ENCODE data around the gene TRIM65.

The TRIM65 gene

DNA sequence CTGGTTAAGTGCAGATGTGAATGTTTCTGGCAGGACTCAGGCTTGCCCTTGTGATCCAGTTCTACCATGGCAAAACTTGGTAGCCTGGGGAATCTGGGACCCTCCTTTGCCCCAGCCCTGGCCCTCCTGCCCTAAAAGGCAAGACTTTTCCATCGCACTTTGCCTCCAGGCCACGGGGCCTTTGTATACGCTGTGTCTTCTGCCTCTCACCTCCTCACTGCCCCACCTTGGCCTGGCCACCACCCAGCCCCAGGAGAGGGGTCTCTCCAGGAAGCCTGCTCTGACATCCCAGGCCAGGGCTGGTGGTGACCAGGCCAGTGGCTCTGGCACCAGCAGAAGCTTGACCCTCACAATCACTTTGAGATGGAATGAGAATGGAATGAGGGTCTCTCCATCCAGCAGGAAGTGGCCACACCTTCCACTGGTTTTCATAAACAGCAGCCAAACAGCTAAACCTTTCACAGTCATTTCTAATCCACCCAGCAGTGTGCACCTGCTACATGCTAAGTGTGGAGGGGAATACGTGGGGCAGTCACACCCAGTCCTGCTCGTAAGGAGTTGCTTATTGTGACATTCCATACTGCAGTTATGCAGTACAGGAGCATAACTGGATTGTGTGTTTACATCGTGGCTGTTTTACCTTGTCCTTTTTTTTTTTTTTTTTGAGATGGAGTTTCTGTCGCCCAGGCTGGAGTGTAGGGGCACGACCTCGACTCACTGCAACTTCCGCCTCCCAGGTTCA, 9.6 kb upstream of the TRIM65 start:
- TF ChIP-seq L3MBTL2 (conservative IDR thresholded peaks at IDR 0.05) (no peak), NFRKB (IDR thresholded peaks at IDR 0.05) (no peak), CTBP1 (IDR thresholded peaks at IDR 0.05; ENCODE audit: borderline replicate concordance) (no peak), FOXA1 (IDR thresholded peaks at IDR 0.05) (no peak), ARNT (IDR thresholded peaks at IDR 0.05) (no peak)
- ChIA-PET POLR2A (interaction anchor here (1.1 to 3.2 kb wide), 6 partner anchors 10 to 99 kb away, joined by 3 to 22 read pairs (median 11); partner anchors contain the start of genes FBF1 and TRIM65), CTCF (interaction anchor here (0.6 to 3.2 kb wide), 8 partner anchors 9 to 196 kb away, joined by 3 to 22 read pairs (median 4); partner anchors contain the start of gene TRIM65)
- no peak for DNase-seq (ENCODE audit: extremely low spot score)

GRCh38 chr17:75904749-75905521, 8.2 kb upstream of the TRIM65 start, which contains the start of gene MRPL38:
MRPL38 (minus strand) TSS chr17:75904884; CDS start chr17:75904875, 9 bp downstream.
- ChIA-PET CTCF (interaction anchor here (0.6 to 3.2 kb wide), 12 partner anchors 8 to 125 kb away, joined by 3 to 22 read pairs (median 4); partner anchors contain the start of genes TRIM65 and WBP2), POLR2A (interaction anchor here (0.6 to 3.2 kb wide), 22 partner anchors 9 to 306 kb away, joined by 3 to 22 read pairs (median 5); partner anchors contain the start of genes ACOX1, CDK3, FBF1 and TEN1)
- DNase-seq (ENCODE audit: extremely low spot score) = peak; percentile 99
- TF ChIP-seq, protein P1, sequence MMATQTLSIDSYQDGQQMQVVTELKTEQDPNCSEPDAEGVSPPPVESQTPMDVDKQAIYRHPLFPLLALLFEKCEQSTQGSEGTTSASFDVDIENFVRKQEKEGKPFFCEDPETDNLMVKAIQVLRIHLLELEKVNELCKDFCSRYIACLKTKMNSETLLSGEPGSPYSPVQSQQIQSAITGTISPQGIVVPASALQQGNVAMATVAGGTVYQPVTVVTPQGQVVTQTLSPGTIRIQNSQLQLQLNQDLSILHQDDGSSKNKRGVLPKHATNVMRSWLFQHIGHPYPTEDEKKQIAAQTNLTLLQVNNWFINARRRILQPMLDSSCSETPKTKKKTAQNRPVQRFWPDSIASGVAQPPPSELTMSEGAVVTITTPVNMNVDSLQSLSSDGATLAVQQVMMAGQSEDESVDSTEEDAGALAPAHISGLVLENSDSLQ (IDR thresholded peaks at IDR 0.05) = no peak
- TF ChIP-seq TARDBP (IDR thresholded peaks at IDR 0.05) (no peak), LEF1 (IDR thresholded peaks at IDR 0.05; ENCODE audit: borderline replicate concordance) (peak; percentile 30; the same call in 1 of the 2 replicates), ELF4 (IDR thresholded peaks at IDR 0.05) (peak; percentile 78), HDGF (IDR thresholded peaks at IDR 0.05; ENCODE audit: borderline replicate concordance) (peak; percentile 91; the same call in 1 of the 2 replicates), NFRKB (IDR thresholded peaks at IDR 0.05) (no peak), FOXA1 (IDR thresholded peaks at IDR 0.05) (no peak), BHLHE40 (IDR thresholded peaks at IDR 0.05; ENCODE audit: borderline replicate concordance) (no peak), SP1 (IDR thresholded peaks at IDR 0.05) (no peak), ARNT (IDR thresholded peaks at IDR 0.05) (no peak)

DNA sequence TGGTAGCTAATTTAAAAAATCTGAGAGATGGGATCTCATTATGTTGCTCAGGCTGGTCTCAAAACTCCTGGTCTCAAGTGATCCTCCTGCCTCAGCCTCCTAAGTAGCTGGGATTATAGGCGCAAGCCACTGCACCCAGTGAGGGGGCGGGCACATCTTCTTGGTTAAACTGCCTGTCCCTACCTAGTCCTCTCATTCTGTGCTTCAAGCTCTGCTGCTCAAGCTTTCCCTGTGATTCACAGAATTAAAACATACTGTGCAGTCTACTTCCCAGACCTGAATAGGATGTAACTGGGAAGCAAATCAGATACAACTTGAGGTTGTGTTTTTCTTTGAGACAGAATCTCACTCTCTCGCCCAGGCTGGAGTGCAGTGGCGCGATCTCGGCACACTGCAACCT, 5.7 kb upstream of the TRIM65 start:
- TF ChIP-seq HDGF (IDR thresholded peaks at IDR 0.05; ENCODE audit: borderline replicate concordance) (no peak), SP1 (IDR thresholded peaks at IDR 0.05) (no peak), TARDBP (IDR thresholded peaks at IDR 0.05) (no peak), NFRKB (IDR thresholded peaks at IDR 0.05) (no peak), FOXM1 (IDR thresholded peaks at IDR 0.05; ENCODE audit: borderline replicate concordance) (no peak), L3MBTL2 (conservative IDR thresholded peaks at IDR 0.05) (no peak), LEF1 (IDR thresholded peaks at IDR 0.05; ENCODE audit: borderline replicate concordance) (no peak), FOXA1 (IDR thresholded peaks at IDR 0.05) (no peak), CTBP1 (IDR thresholded peaks at IDR 0.05; ENCODE audit: borderline replicate concordance) (no peak), ARNT (IDR thresholded peaks at IDR 0.05) (no peak), FOXK2 (IDR thresholded peaks at IDR 0.05) (no peak), ELF4 (IDR thresholded peaks at IDR 0.05) (no peak), ZNF384 (IDR thresholded peaks at IDR 0.05) (no peak), SUZ12 (IDR thresholded peaks at IDR 0.05) (no peak), BHLHE40 (IDR thresholded peaks at IDR 0.05; ENCODE audit: borderline replicate concordance) (no peak)
- TF ChIP-seq, protein P1 (IDR thresholded peaks at IDR 0.05) = no peak
- no peak for DNase-seq (ENCODE audit: extremely low spot score)
- ChIA-PET CTCF (no interaction called here), POLR2A (no interaction called here)

- TF ChIP-seq SP1 (IDR thresholded peaks at IDR 0.05) = no peak
- ChIA-PET POLR2A (no interaction called here), CTCF (no interaction called here)
These were observed 5.0 kb upstream of the TRIM65 start for GRCh38 chr17:75901727-75902126.

DNA sequence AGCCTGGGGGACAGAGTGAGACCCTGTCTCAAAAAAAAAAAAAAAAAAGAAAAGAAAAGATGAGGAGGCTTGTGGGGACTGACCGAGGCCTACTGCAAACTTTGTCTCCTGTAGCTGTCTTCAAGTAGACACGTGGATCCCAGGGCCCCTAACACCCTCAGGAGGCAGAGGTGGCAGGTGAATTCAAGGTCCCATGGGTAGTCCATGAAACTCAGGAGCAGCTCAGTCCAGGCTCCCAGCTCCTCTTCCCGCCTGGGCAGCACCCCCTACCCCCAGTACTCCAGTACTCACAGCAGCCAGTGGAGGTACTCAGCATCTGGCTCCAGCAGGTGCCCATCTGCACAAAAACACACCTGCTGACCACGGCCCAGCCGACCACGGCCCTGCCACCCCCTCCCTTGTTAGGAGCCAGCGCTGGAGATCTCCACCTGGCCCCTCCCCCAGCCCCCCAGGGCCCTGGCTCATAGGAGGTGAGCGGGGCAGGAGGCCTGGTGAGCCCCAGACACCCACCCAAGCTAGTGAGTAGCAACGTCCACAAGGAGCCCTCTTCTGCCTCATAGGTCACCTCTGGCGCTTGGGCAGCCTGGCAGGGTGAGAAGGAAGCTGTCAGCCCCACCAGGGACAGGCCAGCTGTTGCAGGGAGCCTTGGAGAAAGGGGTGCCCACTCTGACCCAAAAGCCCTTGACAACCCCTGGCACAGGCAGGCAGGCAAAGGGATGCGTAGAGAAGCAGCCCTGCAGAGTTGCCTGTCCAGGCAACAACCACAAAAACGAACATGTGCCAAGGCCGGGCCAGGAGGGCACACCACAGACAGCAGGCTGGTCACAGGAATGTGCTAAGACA, 4.2 kb upstream of the TRIM65 start:
- ChIA-PET CTCF (no interaction called here), POLR2A (interaction anchor here (1.3 to 1.4 kb wide), 2 partner anchors 40 to 74 kb away, joined by 3 read pairs; partner anchors contain the start of gene FBF1)
- no peak for DNase-seq (ENCODE audit: extremely low spot score)
- TF ChIP-seq ZNF384 (IDR thresholded peaks at IDR 0.05) (no peak), LEF1 (IDR thresholded peaks at IDR 0.05; ENCODE audit: borderline replicate concordance) (no peak), ELF4 (IDR thresholded peaks at IDR 0.05) (no peak), L3MBTL2 (conservative IDR thresholded peaks at IDR 0.05) (no peak), FOXM1 (IDR thresholded peaks at IDR 0.05; ENCODE audit: borderline replicate concordance) (no peak), FOXK2 (IDR thresholded peaks at IDR 0.05) (no peak), HDGF (IDR thresholded peaks at IDR 0.05; ENCODE audit: borderline replicate concordance) (no peak), ARNT (IDR thresholded peaks at IDR 0.05) (no peak), NFRKB (IDR thresholded peaks at IDR 0.05) (no peak), BHLHE40 (IDR thresholded peaks at IDR 0.05; ENCODE audit: borderline replicate concordance) (no peak), TARDBP (IDR thresholded peaks at IDR 0.05) (no peak), SUZ12 (IDR thresholded peaks at IDR 0.05) (no peak), SP1 (IDR thresholded peaks at IDR 0.05) (no peak), FOXA1 (IDR thresholded peaks at IDR 0.05) (no peak), CTBP1 (IDR thresholded peaks at IDR 0.05; ENCODE audit: borderline replicate concordance) (no peak)
- TF ChIP-seq, protein P1 (IDR thresholded peaks at IDR 0.05) = no peak

More at GRCh38 chr17:75901727-75902126, 5.0 kb upstream of the TRIM65 start:
- DNase-seq (ENCODE audit: extremely low spot score) = no peak
